GM12891 (cell line): Measurements from ENCODE around the gene KRT86.

ENCODE experiments used
- POLR2AphosphoS5 ChIP-seq: IDR thresholded peaks from 2 replicates; pipeline ENCODE4 v1.6.1; 2011; ENCODE audit warnings: low read depth, low read length, control low read depth
- TAF1 ChIP-seq: IDR thresholded peaks from 2 replicates; pipeline ENCODE4 v1.6.1; 2011; ENCODE audit warnings: low read depth, low read length, control low read depth

GRCh38 chr12:52313461-52313860 lies 39.0 kb downstream of the KRT86 start:
- TF ChIP-seq TAF1: no peak
- TF ChIP-seq POLR2AphosphoS5: no peak
